BJ (cell line): ENCODE results near the gene ANKRD13B. TPM values are rescaled to one million over a fixed set of nuclear protein-coding genes. Genes with fewer than 3 reads are reported as not detected.
"Not testable (repeated sequence)": the region's sequence is repeated elsewhere in the genome, so short reads cannot be mapped to it uniquely, and the experiment has no call there.

ENCODE experiments used
- CTCF ChIA-PET: fragments of 350-600 bp; formaldehyde crosslinking; extraction: SDS; loops from one replicate; lab custom pipeline; 2021; ENCODE audit warnings: antibody characterized with exemption, inconsistent platforms; lab: Yijun Ruan, JAX
- POLR2A ChIA-PET: fragments of 300-600 bp; sonication (Branson Sonifier 250); formaldehyde crosslinking; extraction: SDS; loops from one replicate; lab custom pipeline; 2021; ENCODE audit warnings: antibody characterized with exemption; lab: Charles Lee
- DNase-seq: peaks from one replicate; pipeline ENCODE4 v3.0.0-alpha.2; 2011; ENCODE audit warnings: low read depth
- H3K27me3 ChIP-seq: 2 replicates; pipeline ENCODE4 v1.6.0; 2011; ENCODE audit warnings: low read length; ENCODE audit not compliant: control insufficient read depth, insufficient read depth
- H3K36me3 ChIP-seq: 2 replicates; pipeline ENCODE4 v1.5.1; 2011; ENCODE audit warnings: low read length; ENCODE audit not compliant: control insufficient read depth, insufficient read depth
- H3K4me3 ChIP-seq: 2 replicates; pipeline ENCODE4 v1.5.1; 2011; ENCODE audit warnings: low read depth, mild to moderate bottlenecking, control low read depth, low read length
- CTCF ChIP-seq: IDR thresholded peaks from 2 replicates; pipeline ENCODE4 v1.5.1; 2011; ENCODE audit warnings: low read depth, mild to moderate bottlenecking, control low read depth, inconsistent platforms, low read length, moderate library complexity; ENCODE audit not compliant: insufficient read depth
- polyA plus RNA-seq: library from polyadenylated mRNA; depleted of rRNA; stranded (reverse); fragments of >200 nt; gene quantifications from 2 replicates; pipeline ENCODE4 v1.2.3, GENCODE V29; 2011

The ANKRD13B gene
- polyA plus RNA-seq, 1 experiment: 3.1 TPM

- H3K27me3 ChIP-seq: no peaks in the 10 kb centered on the region
- H3K4me3 ChIP-seq: no peak overlapping the region
- no peaks in the 10 kb centered on the region for H3K36me3 ChIP-seq
- CTCF ChIA-PET: interaction anchor here (0.8 to 4.5 kb wide), 7 partner anchors 11 to 210 kb away, joined by 3 to 23 read pairs (median 4); partner anchors contain the start of gene ABHD15
- POLR2A ChIA-PET: no interaction called here
- TF ChIP-seq CTCF: no peak
- no peak for DNase-seq
Measured at GRCh38 chr17:29555840-29556239, 37.1 kb upstream of the ANKRD13B start.

- TF ChIP-seq CTCF: no peak
- POLR2A ChIA-PET: no interaction called here
Measured at GRCh38 chr17:29557085-29557738, 35.7 kb upstream of the ANKRD13B start.

GRCh38 chr17:29557739-29558116 is 35.2 kb upstream of the ANKRD13B start:
- no peak overlapping the region for H3K4me3 ChIP-seq
- no peaks in the 10 kb centered on the region for H3K27me3 ChIP-seq
- POLR2A ChIA-PET: no interaction called here
- peaks cover 3% of the 10 kb centered on the region for H3K36me3 ChIP-seq
- TF ChIP-seq CTCF: no peak
- DNase-seq: no peak
- CTCF ChIA-PET: interaction anchor here (0.6 to 4.5 kb wide), 4 partner anchors 9 to 232 kb away, joined by 3 to 23 read pairs (median 8); partner anchors contain the start of gene ABHD15

More at GRCh38 chr17:29557085-29557738, 35.7 kb upstream of the ANKRD13B start:
- CTCF ChIA-PET: interaction anchor here (0.6 to 4.5 kb wide), 5 partner anchors 10 to 233 kb away, joined by 3 to 23 read pairs (median 8); partner anchors contain the start of gene ABHD15
- DNase-seq: no peak
- no peak overlapping the region for H3K4me3 ChIP-seq
- H3K27me3 ChIP-seq: no peaks in the 10 kb centered on the region
- 0 out of 2 replicates have a peak, but pooled peaks cover under 1% of the 10 kb centered on the region for H3K36me3 ChIP-seq

GRCh38 chr17:29558139-29558538 is 34.8 kb upstream of the ANKRD13B start:
- CTCF ChIA-PET: interaction anchor here (0.6 to 4.5 kb wide), 5 partner anchors 9 to 232 kb away, joined by 3 to 23 read pairs (median 8); partner anchors contain the start of gene ABHD15
- H3K36me3 ChIP-seq, H3K27me3 ChIP-seq, POLR2A ChIA-PET, H3K4me3 ChIP-seq, DNase-seq: not testable (repeated sequence)

- no peak for DNase-seq
- POLR2A ChIA-PET: no interaction called here
- Histone ChIP-seq H3K36me3 (peaks cover 4% of the 10 kb centered on the region), H3K27me3 (no peaks in the 10 kb centered on the region), H3K4me3 (no peak overlapping the region)
- CTCF ChIA-PET: interaction anchor here (1.2 kb wide), 1 partner anchor 8 kb away, joined by 3 read pairs; no protein-coding TSS in a partner anchor
- no peak for TF ChIP-seq CTCF
Measured at GRCh38 chr17:29559640-29560039, 33.3 kb upstream of the ANKRD13B start.
